GM12874 (cell line): ENCODE results near the gene TEC.

ENCODE experiments used
- CTCF ChIP-seq: IDR thresholded peaks from 2 replicates; pipeline ENCODE4 v1.5.1; 2011; ENCODE audit warnings: low read depth, mild to moderate bottlenecking, control low read depth, low read length, moderate library complexity; ENCODE audit not compliant: insufficient read depth

Gene TEC

GRCh38 chr4:48121180-48121579, 148.5 kb downstream of the TEC start:
- no peak for TF ChIP-seq CTCF

- no peak for TF ChIP-seq CTCF
Measured at GRCh38 chr4:48120132-48120531, 149.5 kb downstream of the TEC start.

GRCh38 chr4:48119646-48120045, 150.0 kb downstream of the TEC start:
- no peak for TF ChIP-seq CTCF

GRCh38 chr4:48118081-48118480, 151.6 kb downstream of the TEC start:
- TF ChIP-seq CTCF, result no peak

- no peak for TF ChIP-seq CTCF
Measured at GRCh38 chr4:48116582-48116981, 153.1 kb downstream of the TEC start.

GRCh38 chr4:48114412-48114811, 155.2 kb downstream of the TEC start:
- no peak for TF ChIP-seq CTCF

- TF ChIP-seq CTCF, result no peak
Measured at GRCh38 chr4:48112017-48112667, 157.5 kb downstream of the TEC start.
